Left ventricle myocardium inferior (tissue), 1 donor: ENCODE measurements around the gene YIF1A. TPM values are rescaled to one million over a fixed set of nuclear protein-coding genes. Genes with fewer than 3 reads are reported as not detected.

Source experiments
- DNase-seq: peaks from one replicate; pipeline ENCODE4 v3.0.0-alpha.2; 2020
- H3K27ac ChIP-seq: fragments of 200-600 bp; replicated peaks from 2 replicates; pipeline ENCODE4 v1.8.0; 2021
- H3K27me3 ChIP-seq: fragments of 200-600 bp; 2 replicates; pipeline ENCODE4 v1.8.0; 2021; ENCODE audit warnings: low read depth
- H3K36me3 ChIP-seq: fragments of 200-600 bp; 2 replicates; pipeline ENCODE4 v1.8.0; 2021
- H3K4me1 ChIP-seq: fragments of 200-600 bp; 2 replicates; pipeline ENCODE4 v1.8.0; 2021
- H3K4me3 ChIP-seq: fragments of 200-600 bp; 2 replicates; pipeline ENCODE4 v1.8.0; 2021; ENCODE audit warnings: mild to moderate bottlenecking, moderate library complexity
- H3K9me3 ChIP-seq: fragments of 200-600 bp; replicated peaks from 2 replicates; pipeline ENCODE4 v1.8.0; 2021
- CTCF ChIP-seq: fragments of 200-600 bp; IDR thresholded peaks from 2 replicates; pipeline ENCODE4 v1.8.0; 2021; ENCODE audit warnings: antibody characterized with exemption, mild to moderate bottlenecking, borderline replicate concordance
- intact Hi-C: fragments of 100-400 bp; cut with micrococcal nuclease; formaldehyde crosslinking; loops from one replicate; pipeline ENCODE4 v1.11.0; 2022
- total RNA-seq: library from RNA; stranded (reverse); fragmentation: NEBNext Ultra II Directional; extraction: Animal tissue kit (Norgen Biotek cat#: 25700); gene quantifications from one replicate; pipeline ENCODE4 v1.2.1, GENCODE V29; 2021
- donor health status: DM: no; HTN: yes; CAD: no; lungs with severe emphysema.

The YIF1A gene
- total RNA-seq, 1 donor from 2014 or later: 45.6 TPM

GRCh38 chr11:66267379-66268243 lies 21.3 kb downstream of the YIF1A start:
- TF ChIP-seq CTCF: peak; percentile 46
- Histone ChIP-seq H3K27me3 (no peaks in the 10 kb centered on the region), H3K4me1 (peaks cover 49% of the 10 kb centered on the region), H3K36me3 (peaks cover 37% of the 10 kb centered on the region), H3K27ac (peak overlapping the region; percentile 98), H3K4me3 (peak overlapping the region; percentile 90), H3K9me3 (no peaks in the 10 kb centered on the region)
- intact Hi-C loops: no loop called here
- peak; percentile 93 for DNase-seq

- peak overlapping the region; percentile 98 for H3K27ac ChIP-seq
- H3K4me3 ChIP-seq: peak overlapping the region; percentile 90
- peaks cover 49% of the 10 kb centered on the region for H3K4me1 ChIP-seq
- no peaks in the 10 kb centered on the region for H3K9me3 ChIP-seq
- TF ChIP-seq CTCF: no peak
- peaks cover 37% of the 10 kb centered on the region for H3K36me3 ChIP-seq
- DNase-seq: no peak
- intact Hi-C loops: no loop called here
- no peaks in the 10 kb centered on the region for H3K27me3 ChIP-seq
These were observed 21.9 kb downstream of the YIF1A start for GRCh38 chr11:66267039-66267378.

GRCh38 chr11:66266378-66267038 lies 22.4 kb downstream of the YIF1A start:
- Histone ChIP-seq H3K27ac (peak overlapping the region; percentile 98), H3K4me1 (peaks cover 48% of the 10 kb centered on the region), H3K27me3 (no peaks in the 10 kb centered on the region), H3K36me3 (peaks cover 37% of the 10 kb centered on the region), H3K9me3 (no peaks in the 10 kb centered on the region), H3K4me3 (peak overlapping the region; percentile 90)
- no peak for TF ChIP-seq CTCF
- no peak for DNase-seq
- intact Hi-C loops: no loop called here

DNA sequence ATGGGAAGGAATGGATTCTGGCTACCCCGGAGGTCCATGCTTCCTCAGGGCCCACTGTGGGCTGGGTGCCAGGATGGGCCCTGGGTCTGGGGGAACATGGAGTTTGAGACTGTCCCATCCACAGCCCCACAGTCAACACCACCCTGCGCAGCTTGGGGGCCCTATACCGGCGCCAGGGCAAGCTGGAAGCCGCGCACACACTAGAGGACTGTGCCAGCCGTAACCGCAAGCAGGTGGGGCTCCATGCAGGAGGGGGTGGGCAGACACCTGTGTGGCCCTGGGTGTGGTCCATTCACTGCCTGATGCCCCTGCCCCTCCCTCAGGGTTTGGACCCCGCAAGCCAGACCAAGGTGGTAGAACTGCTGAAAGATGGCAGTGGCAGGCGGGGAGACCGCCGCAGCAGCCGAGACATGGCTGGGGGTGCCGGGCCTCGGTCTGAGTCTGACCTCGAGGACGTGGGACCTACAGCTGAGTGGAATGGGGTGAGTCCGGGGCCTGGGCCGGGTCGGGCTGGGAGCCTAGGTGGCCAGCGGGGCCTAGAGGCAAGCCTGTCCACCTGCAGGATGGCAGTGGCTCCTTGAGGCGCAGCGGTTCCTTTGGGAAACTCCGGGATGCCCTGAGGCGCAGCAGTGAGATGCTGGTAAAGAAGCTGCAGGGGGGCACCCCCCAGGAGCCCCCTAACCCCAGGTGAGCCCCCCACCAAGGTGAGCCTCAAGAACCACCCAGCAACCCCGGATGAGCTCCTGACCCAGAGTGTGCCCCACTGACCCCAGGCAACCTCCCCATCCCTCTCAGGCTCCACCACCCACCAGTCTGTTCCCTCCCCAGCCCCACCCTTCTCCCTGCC lies 23.2 kb downstream of the YIF1A start:
- intact Hi-C loops: no loop called here
- peaks cover 38% of the 10 kb centered on the region for H3K36me3 ChIP-seq
- H3K4me3 ChIP-seq: no peak overlapping the region
- no peak overlapping the region for H3K27ac ChIP-seq
- DNase-seq: no peak
- no peaks in the 10 kb centered on the region for H3K27me3 ChIP-seq
- peaks cover 42% of the 10 kb centered on the region for H3K4me1 ChIP-seq
- H3K9me3 ChIP-seq: no peaks in the 10 kb centered on the region
- TF ChIP-seq CTCF: no peak

DNA sequence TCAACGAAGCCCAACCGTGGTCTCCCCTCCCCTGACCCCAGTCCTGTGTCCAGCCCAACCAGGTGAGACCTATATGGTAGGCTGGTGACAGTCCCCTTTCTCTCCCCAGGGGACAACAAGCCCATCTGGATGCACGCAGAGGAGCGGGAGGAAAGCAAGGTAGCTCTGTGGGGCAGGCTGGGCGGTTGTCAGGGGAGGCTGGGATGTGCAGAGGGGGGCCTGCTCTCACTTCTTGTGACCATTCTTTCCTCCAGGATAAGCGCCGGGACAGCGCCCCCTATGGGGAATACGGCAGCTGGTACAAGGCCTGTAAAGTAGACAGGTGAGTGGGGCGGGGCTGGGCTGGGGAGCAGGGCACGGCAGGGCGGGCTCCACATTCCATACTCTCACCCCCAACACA lies 24.0 kb downstream of the YIF1A start:
- no peak for DNase-seq
- H3K27me3 ChIP-seq: no peaks in the 10 kb centered on the region
- intact Hi-C loops: no loop called here
- no peak overlapping the region for H3K27ac ChIP-seq
- TF ChIP-seq CTCF: no peak
- H3K4me1 ChIP-seq: peaks cover 33% of the 10 kb centered on the region
- H3K36me3 ChIP-seq: peaks cover 46% of the 10 kb centered on the region
- no peak overlapping the region for H3K4me3 ChIP-seq
- no peaks in the 10 kb centered on the region for H3K9me3 ChIP-seq
